Measurements from ENCODE around the gene HEPN1. TPM values are rescaled to one million over a fixed set of nuclear protein-coding genes. Genes with fewer than 3 reads are reported as not detected.

Gene HEPN1
- total RNA-seq, 2 donors from 2014 or later = not detected

GRCh38 chr11:124893781-124894401, 25.2 kb upstream of the HEPN1 start:
- no peak overlapping the region for H3K27ac ChIP-seq
- H3K4me3 ChIP-seq = no peak overlapping the region
- no peaks in the 10 kb centered on the region for H3K4me1 ChIP-seq (replicated peaks)
- 82% methylated on average over 14 of the region's 14 CpGs for WGBS
- H3K27me3 ChIP-seq (replicated peaks; ENCODE audit: insufficient read depth) = no peaks in the 10 kb centered on the region
- no peaks in the 10 kb centered on the region for H3K9me3 ChIP-seq
- no peak for DNase-seq (ENCODE audit: low spot score)
- TF ChIP-seq CTCF (IDR thresholded peaks at IDR 0.05) (no peak), POLR2A (IDR thresholded peaks at IDR 0.05) (no peak), POLR2AphosphoS5 (IDR thresholded peaks at IDR 0.05) (no peak)
- H3K36me3 ChIP-seq = no peaks in the 10 kb centered on the region
- intact Hi-C loops (cut with DNase I) = no loop called here

GRCh38 chr11:124894606-124895430, 24.2 kb upstream of the HEPN1 start:
- H3K4me3 ChIP-seq = no peak overlapping the region
- no peak overlapping the region for H3K27ac ChIP-seq
- H3K9me3 ChIP-seq = no peaks in the 10 kb centered on the region
- WGBS = 84% methylated on average over 4 of the region's 4 CpGs
- H3K4me1 ChIP-seq (replicated peaks) = no peaks in the 10 kb centered on the region
- no peak for TF ChIP-seq CTCF (IDR thresholded peaks at IDR 0.05)
- TF ChIP-seq POLR2AphosphoS5 (IDR thresholded peaks at IDR 0.05) = no peak
- no peak for TF ChIP-seq POLR2A (IDR thresholded peaks at IDR 0.05)
- DNase-seq (ENCODE audit: low spot score) = no peak
- H3K36me3 ChIP-seq = no peaks in the 10 kb centered on the region
- no peaks in the 10 kb centered on the region for H3K27me3 ChIP-seq (replicated peaks; ENCODE audit: insufficient read depth)
- intact Hi-C loops (cut with DNase I) = no loop called here

GRCh38 chr11:124895471-124895971, 23.5 kb upstream of the HEPN1 start:
- Histone ChIP-seq H3K9me3 (no peaks in the 10 kb centered on the region), H3K4me1 (replicated peaks) (no peaks in the 10 kb centered on the region), H3K36me3 (no peaks in the 10 kb centered on the region), H3K27me3 (replicated peaks; ENCODE audit: insufficient read depth) (no peaks in the 10 kb centered on the region), H3K4me3 (no peak overlapping the region), H3K27ac (no peak overlapping the region)
- no peak for DNase-seq (ENCODE audit: low spot score)
- TF ChIP-seq CTCF (IDR thresholded peaks at IDR 0.05) (no peak), POLR2AphosphoS5 (IDR thresholded peaks at IDR 0.05) (no peak), POLR2A (IDR thresholded peaks at IDR 0.05) (no peak)
- 89% methylated on average over 20 of the region's 20 CpGs for WGBS
- intact Hi-C loops (cut with DNase I) = no loop called here

GRCh38 chr11:124896071-124896750, 22.8 kb upstream of the HEPN1 start:
- 85% methylated on average over 16 of the region's 16 CpGs for WGBS
- Histone ChIP-seq H3K27ac (peak overlapping the region in 1 of 2 donors; percentile 35), H3K4me3 (peak overlapping the region in 1 of 2 donors; percentile 12), H3K27me3 (replicated peaks; ENCODE audit: insufficient read depth) (no peaks in the 10 kb centered on the region), H3K4me1 (replicated peaks) (no peaks in the 10 kb centered on the region), H3K9me3 (no peaks in the 10 kb centered on the region), H3K36me3 (no peaks in the 10 kb centered on the region)
- no peak for TF ChIP-seq CTCF (IDR thresholded peaks at IDR 0.05)
- TF ChIP-seq POLR2A (IDR thresholded peaks at IDR 0.05) = no peak
- TF ChIP-seq POLR2AphosphoS5 (IDR thresholded peaks at IDR 0.05) = no peak
- intact Hi-C loops (cut with DNase I) = no loop called here
- DNase-seq (ENCODE audit: low spot score) = no peak

Measured in prostate gland (tissue), 2 donors.